Effector memory CD4-positive, alpha-beta T cell (primary cell): ENCODE measurements around the gene CCDC192.

Source experiments
- DNase-seq, 3 donors: peaks; one replicate each; pipeline ENCODE4 v3.0.0-alpha.2; 2020
- H3K27ac ChIP-seq: 2 replicates; pipeline ENCODE4 v1.7.0; 2013; ENCODE audit warnings: mild to moderate bottlenecking, low read length, moderate library complexity; ENCODE audit not compliant: insufficient read depth, poor library complexity, severe bottlenecking
- H3K27me3 ChIP-seq: replicated peaks from 2 replicates; pipeline ENCODE4 v1.7.0; 2013; ENCODE audit warnings: mild to moderate bottlenecking, low read length; ENCODE audit not compliant: insufficient read depth, control insufficient read depth, poor library complexity, severe bottlenecking
- H3K36me3 ChIP-seq: 2 replicates; pipeline ENCODE4 v1.7.0; 2013; ENCODE audit warnings: mild to moderate bottlenecking, low read length, moderate library complexity; ENCODE audit not compliant: control insufficient read depth, insufficient read depth
- H3K4me1 ChIP-seq: 2 replicates; pipeline ENCODE4 v1.7.0; 2013; ENCODE audit warnings: low read length, mild to moderate bottlenecking; ENCODE audit not compliant: control insufficient read depth, insufficient read depth, poor library complexity, severe bottlenecking
- H3K4me3 ChIP-seq: 2 replicates; pipeline ENCODE4 v1.7.0; 2013; ENCODE audit warnings: low read length, low read depth, mild to moderate bottlenecking; ENCODE audit not compliant: insufficient read depth, poor library complexity, severe bottlenecking
- H3K9me3 ChIP-seq: 2 replicates; pipeline ENCODE4 v1.7.0; 2013; ENCODE audit warnings: mild to moderate bottlenecking, low read length, moderate library complexity; ENCODE audit not compliant: control insufficient read depth

The CCDC192 gene

GRCh38 chr5:127757576-127757975 lies 54.4 kb downstream of the CCDC192 start:
- no peak overlapping the region for H3K27ac ChIP-seq
- no peaks in the 10 kb centered on the region for H3K4me1 ChIP-seq
- no peak for DNase-seq
- H3K4me3 ChIP-seq = no peak overlapping the region
- H3K9me3 ChIP-seq = no peaks in the 10 kb centered on the region
- no peaks in the 10 kb centered on the region for H3K36me3 ChIP-seq
- H3K27me3 ChIP-seq = no peaks in the 10 kb centered on the region

GRCh38 chr5:127758766-127759283 lies 55.6 kb downstream of the CCDC192 start:
- Histone ChIP-seq H3K27me3 (no peaks in the 10 kb centered on the region), H3K36me3 (no peaks in the 10 kb centered on the region), H3K4me1 (no peaks in the 10 kb centered on the region), H3K4me3 (no peak overlapping the region), H3K27ac (no peak overlapping the region), H3K9me3 (no peaks in the 10 kb centered on the region)
- no peak for DNase-seq

- Histone ChIP-seq H3K27me3 (no peaks in the 10 kb centered on the region), H3K27ac (no peak overlapping the region), H3K4me1 (no peaks in the 10 kb centered on the region), H3K4me3 (no peak overlapping the region), H3K9me3 (no peaks in the 10 kb centered on the region), H3K36me3 (no peaks in the 10 kb centered on the region)
- DNase-seq = no peak
These were observed 58.7 kb downstream of the CCDC192 start for GRCh38 chr5:127761869-127762268.

DNA sequence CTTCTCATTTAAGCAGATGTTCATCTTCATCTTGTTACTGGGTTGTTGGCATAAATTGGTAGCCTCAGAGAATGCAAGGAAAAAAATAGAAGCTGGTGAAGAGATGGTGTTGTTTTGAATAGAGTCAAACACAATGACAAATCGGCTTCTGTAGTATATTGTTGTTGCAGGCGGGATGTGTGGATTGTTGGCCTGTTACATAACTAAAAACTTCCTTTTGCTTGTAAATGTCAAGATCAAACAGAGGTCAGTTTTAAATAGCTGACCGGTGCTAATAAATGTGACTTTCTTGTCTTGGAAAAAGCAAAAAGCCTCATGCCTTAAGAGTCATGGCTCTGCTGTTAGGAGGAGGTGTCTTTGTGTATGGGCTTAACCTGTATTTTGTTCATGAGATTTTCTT lies 59.2 kb downstream of the CCDC192 start:
- Histone ChIP-seq H3K9me3 (no peaks in the 10 kb centered on the region), H3K4me3 (no peak overlapping the region), H3K4me1 (no peaks in the 10 kb centered on the region), H3K36me3 (no peaks in the 10 kb centered on the region), H3K27me3 (no peaks in the 10 kb centered on the region), H3K27ac (no peak overlapping the region)
- DNase-seq = no peak

DNA sequence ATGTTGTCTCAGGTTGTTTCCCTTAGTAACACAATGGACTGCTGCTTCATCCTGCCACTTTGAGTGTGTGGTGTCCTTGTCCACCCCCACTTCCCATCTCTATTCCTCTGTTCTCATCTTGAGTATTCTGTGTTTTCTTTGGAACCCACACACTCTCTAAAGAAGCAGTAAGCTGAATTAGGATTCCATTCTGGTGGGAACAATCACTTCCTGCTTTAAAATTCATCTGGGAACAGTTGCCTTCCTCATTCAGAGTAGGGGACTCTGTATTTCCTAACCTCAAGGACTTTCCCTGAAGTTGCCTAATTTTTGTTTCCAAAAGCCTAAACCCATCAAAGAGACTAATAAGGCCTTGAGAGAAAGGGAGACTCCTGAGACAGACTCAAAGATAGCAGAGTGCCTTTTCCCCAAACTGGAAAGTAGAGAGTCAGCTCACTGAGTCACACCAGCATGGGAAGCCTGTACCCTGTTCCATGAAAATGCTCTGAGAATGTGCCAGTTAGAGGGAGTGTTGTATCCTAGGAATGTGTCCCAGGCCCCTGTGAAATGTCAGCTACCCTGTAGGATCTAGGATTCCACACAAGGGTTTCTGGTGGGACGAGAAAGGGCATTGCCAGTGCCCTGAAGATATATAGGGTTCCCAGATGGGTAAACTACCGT lies 63.6 kb downstream of the CCDC192 start:
- no peaks in the 10 kb centered on the region for H3K27me3 ChIP-seq
- H3K27ac ChIP-seq = no peak overlapping the region
- no peaks in the 10 kb centered on the region for H3K36me3 ChIP-seq
- H3K4me3 ChIP-seq = no peak overlapping the region
- DNase-seq = no peak
- H3K4me1 ChIP-seq = no peaks in the 10 kb centered on the region
- no peaks in the 10 kb centered on the region for H3K9me3 ChIP-seq

DNA sequence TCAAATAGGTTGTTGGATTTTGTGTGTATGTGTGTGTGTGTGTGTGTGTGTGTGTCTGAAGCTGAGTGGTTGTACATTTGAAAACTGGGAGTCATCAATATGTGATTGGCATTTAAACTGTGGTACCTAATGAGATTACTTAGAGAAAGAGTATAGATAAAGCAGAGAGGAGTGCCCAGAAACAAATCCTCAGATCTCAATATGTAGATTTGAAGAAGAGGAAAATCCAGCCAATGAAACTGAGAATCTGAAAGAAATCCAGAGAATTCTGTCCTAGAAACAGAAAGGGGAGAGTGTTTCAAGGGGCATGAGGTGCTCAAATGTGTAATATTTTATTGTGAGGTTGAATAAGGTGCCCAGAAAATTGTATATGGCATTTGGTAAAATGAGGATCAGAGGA lies 66.2 kb downstream of the CCDC192 start:
- Histone ChIP-seq H3K36me3 (no peaks in the 10 kb centered on the region), H3K27me3 (no peaks in the 10 kb centered on the region), H3K4me3 (no peak overlapping the region), H3K27ac (no peak overlapping the region), H3K4me1 (no peaks in the 10 kb centered on the region), H3K9me3 (no peaks in the 10 kb centered on the region)
- DNase-seq = no peak

DNA sequence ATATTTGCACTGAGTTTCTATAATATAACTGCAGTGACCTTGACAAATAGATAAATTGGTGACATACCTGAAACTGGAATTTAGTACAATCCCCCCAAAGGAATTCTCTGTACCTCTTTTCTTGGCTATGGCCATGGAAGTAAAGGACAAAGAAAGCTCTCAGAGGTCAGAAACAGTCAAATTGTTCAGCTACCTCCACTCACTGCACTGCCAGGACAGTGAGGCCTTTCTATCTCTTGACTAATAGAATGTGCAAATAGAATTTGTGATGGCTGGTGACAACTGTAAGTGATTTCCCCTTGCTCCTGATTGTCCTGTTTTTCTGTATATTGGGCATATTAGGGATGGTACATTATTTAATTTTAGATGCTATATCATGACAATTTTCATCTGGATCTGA lies 67.1 kb downstream of the CCDC192 start:
- Histone ChIP-seq H3K4me1 (no peaks in the 10 kb centered on the region), H3K27me3 (no peaks in the 10 kb centered on the region), H3K4me3 (no peak overlapping the region), H3K36me3 (no peaks in the 10 kb centered on the region), H3K27ac (no peak overlapping the region), H3K9me3 (no peaks in the 10 kb centered on the region)
- DNase-seq = no peak

DNA sequence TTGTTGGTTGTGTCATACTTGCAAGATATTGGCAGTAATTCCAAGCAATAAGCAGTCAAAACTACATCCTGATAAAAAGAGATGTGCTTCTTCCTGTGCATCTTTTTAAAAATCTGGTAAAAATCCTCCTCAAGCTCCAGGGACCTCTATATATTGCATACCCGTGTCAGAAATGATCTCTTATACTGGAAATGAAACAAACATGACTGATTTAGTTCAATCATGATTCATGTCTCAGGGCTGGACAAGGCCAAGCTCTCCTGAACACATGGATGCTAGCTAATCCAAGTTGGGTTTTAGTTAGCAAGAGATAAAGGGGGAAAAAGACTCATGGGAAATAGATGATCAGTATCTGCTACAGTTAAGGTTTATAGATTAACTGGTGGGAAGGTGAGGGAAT lies 69.3 kb downstream of the CCDC192 start:
- no peaks in the 10 kb centered on the region for H3K9me3 ChIP-seq
- H3K4me1 ChIP-seq = no peaks in the 10 kb centered on the region
- H3K27me3 ChIP-seq = no peaks in the 10 kb centered on the region
- no peak overlapping the region for H3K4me3 ChIP-seq
- DNase-seq = no peak
- no peaks in the 10 kb centered on the region for H3K36me3 ChIP-seq
- H3K27ac ChIP-seq = no peak overlapping the region

DNA sequence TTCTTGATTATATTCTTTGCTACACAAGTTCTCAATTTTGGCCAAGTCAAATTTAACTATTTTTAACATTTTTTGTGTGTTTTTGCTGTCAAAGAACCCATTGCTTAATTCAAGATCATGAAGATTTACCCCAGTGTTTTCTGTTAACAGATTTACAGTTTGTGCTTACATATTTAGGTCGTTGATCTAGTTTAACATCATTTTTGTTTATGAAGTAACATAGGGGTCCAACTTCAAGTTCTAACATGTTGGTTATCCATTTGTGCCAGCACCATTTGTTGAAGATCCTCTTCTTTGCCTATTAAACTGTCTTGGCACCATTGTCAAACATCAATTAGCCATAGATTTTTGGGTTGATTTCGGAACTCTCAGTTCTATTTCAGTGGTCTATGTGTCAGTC lies 71.0 kb downstream of the CCDC192 start:
- H3K4me3 ChIP-seq = no peak overlapping the region
- no peak for DNase-seq
- H3K9me3 ChIP-seq = no peaks in the 10 kb centered on the region
- H3K27ac ChIP-seq = no peak overlapping the region
- H3K27me3 ChIP-seq = no peaks in the 10 kb centered on the region
- H3K36me3 ChIP-seq = no peaks in the 10 kb centered on the region
- no peaks in the 10 kb centered on the region for H3K4me1 ChIP-seq

- no peaks in the 10 kb centered on the region for H3K36me3 ChIP-seq
- H3K27ac ChIP-seq = no peak overlapping the region
- no peaks in the 10 kb centered on the region for H3K9me3 ChIP-seq
- H3K4me3 ChIP-seq = no peak overlapping the region
- H3K4me1 ChIP-seq = no peaks in the 10 kb centered on the region
- H3K27me3 ChIP-seq = no peaks in the 10 kb centered on the region
- DNase-seq = no peak
These were observed 73.3 kb downstream of the CCDC192 start for GRCh38 chr5:127776477-127776876.
